Tongue (tissue), 2 donors: Measurements from ENCODE around the gene RBBP4. TPM values are rescaled to one million over a fixed set of nuclear protein-coding genes. Genes with fewer than 3 reads are reported as not detected.
"Not testable (repeated sequence)": the region's sequence is repeated elsewhere in the genome, so short reads cannot be mapped to it uniquely, and the experiment has no call there.

Experiments used
- DNase-seq: peaks from one replicate; pipeline ENCODE4 v3.0.0-alpha.2; 2015
- total RNA-seq: library from RNA; depleted of rRNA; stranded (reverse); fragments of >200 nt; gene quantifications from one replicate; pipeline ENCODE4 v1.2.3, GENCODE V29; 2014

RBBP4 gene
- total RNA-seq, 1 donor from 2014 or later: 147 TPM

DNA sequence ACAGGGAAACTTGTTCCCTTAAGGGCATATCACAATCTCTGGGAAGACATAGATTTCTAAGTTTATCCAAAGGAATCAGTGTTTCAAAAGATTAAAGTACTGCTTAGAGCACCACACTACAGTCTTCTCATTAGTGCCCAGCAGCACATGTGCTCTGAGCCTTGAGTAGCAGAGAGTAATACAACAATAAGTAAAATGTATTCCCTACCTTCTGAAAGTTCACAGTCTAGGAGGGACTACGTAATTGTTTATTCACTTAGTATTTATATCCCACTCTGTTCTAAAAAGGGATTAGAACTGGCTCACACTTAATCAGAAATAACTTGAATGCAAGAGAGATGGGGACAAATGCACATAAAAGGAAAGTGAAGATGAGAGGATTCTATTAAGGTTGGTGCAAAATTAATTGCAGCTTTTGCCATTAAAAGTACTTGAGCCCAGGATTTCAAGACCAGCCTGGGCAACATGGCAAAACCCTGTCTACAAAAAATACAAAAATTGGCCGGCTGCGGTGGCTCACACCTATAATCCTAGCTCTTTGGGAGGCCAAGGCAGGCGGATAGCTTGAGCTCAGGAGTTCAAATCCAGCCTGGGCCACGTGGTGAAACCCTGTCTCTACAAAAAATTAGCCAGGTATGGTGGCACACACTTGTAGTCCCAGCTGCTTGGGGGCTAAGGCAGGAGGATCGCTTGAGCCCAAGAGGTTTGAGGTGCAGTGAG is 42.6 kb downstream of the RBBP4 start:
- no peak for DNase-seq

DNA sequence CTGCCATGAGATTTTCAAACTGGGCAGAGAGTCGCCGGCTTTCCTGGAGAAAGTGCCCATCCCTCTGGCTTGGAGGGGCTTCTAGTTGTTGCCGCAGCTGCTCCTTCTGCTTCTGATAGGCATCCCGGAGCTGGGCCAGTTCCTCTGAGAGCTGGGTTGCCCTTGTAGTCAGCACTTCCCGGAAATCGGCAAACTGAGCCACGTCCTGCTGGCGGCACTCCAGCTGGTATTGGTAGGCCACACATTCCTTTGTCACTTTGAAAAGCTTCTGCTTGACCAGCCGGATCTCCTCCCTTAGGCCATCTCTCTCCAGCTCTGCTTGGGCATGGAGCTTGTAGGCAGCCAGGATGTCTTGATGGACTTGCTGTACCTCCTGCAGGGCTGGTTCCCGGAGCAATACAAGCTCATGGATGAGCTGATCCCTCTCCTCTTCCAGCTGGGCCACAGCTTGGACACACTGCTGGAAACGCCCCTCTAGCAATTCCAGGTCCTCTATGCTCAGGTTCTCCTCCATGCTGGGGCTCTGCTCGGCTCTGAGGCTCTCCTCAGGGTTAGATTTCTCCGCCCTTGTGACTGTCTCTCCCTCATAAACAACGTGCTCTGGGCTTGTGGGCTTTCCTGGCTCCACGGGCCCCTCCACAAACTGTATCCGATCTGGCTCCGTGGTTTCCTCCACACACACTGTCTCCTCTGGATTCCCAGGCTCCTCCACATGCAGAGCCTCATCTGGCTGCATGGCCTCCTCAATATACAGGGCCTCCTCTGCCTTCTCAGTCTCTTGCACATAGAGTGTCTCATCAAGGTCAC is 44.3 kb downstream of the RBBP4 start:
- no peak for DNase-seq

- DNase-seq: no peak
These were observed 45.0 kb downstream of the RBBP4 start for GRCh38 chr1:32696041-32696440.

GRCh38 chr1:32696996-32697395 is 46.0 kb downstream of the RBBP4 start:
- not testable (repeated sequence) for DNase-seq

DNA sequence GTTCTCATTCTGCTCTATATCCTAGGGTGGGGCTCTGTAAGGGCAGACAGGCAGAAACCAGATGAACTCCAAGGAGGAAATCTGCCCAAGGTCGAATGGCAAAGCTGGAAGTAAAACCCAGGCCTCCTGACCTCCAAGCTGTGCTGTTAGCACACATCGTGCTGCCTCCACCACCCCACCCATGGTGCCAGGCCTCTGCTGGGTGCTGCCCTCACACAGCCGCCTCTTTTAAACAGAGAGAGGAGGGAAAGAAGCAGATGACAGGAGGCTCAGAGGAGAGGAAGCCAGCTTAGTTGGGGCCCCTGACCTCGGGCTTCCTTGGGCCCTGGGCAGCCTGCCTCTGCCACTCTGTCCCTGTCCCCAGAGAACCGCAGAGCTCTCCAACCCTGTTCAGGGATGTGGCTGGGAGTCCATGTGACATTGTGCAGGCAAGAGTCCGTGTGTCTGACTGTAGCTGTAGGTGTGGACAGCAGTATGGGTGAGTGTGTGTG is 50.5 kb downstream of the RBBP4 start:
- peak; percentile 36 for DNase-seq

DNA sequence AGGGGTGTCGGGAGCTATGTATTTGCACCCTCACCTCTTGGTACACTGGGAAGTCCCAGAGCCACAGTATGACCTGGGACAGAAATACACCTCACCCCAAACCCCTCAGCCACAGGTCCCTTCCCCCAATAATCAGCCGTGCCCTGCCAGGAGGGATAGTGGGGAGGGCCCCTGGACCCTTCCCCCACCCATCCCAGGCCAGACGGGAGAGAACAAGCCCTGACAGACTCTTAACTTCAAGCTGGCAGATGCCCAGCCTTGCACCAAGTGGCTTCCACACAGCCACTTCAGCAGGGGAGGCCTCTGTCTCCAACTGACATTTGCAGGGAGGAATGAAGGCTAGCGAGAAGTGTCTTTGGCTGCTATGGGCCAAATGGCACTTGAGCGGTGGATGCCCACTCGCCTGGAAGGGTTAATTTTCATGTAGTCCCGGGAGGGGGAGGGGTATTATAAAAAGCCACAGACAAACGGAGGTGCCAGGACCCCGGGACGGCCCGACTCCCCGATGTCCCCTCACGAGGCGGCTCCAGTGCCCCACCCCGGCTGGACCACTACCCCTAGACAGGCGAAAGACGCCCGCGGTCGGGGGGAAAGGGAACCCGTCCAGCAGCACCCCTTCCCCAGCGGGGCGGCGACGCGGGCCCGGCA is 51.1 kb downstream of the RBBP4 start:
- DNase-seq: peak; percentile 76

- peak; percentile 93 for DNase-seq
These were observed 51.8 kb downstream of the RBBP4 start, which contains the start of gene SYNC for GRCh38 chr1:32702599-32703478. SYNC (minus strand) TSS chr1:32702770; CDS start chr1:32702660, 110 bp downstream.

DNA sequence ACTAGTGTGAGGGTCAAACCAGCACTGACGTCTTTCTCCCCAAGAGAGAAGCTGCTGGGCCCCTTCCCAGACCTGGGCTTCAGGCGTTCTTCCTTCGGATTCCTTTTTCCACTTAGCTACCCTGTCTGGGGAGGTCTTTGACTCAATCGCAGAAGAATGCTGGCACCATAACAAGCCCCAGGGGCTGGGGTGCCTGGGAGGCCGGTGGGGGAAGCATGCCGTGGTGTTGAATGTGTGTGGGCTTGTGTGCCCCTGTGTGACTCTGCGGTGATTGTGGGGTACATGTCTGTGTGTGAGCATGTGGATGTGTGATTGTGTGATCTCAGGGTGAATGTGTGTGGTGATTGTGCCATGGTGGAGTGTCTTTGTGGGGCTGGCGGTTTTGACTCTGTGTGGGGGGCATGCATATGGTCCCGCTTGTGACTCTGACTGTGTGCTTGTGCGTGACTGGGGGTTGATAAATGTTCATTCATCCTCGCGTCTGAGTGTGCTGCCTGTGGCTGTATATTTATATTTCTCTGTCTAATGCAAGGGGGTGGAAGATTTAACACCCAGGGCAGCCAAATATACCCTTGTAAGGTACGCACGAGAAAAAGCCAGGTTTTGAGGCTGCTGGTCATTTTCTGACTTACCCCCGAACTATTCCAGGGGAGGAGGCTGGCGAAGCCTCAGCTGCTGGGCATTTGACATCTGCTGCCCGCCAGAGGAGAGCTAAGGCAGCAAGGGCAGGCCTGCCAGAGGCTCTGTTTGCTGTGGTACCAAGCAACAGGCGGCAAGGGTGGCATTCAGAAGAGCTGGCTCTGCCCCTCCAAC is 52.7 kb downstream of the RBBP4 start:
- DNase-seq: peak; percentile 85

DNA sequence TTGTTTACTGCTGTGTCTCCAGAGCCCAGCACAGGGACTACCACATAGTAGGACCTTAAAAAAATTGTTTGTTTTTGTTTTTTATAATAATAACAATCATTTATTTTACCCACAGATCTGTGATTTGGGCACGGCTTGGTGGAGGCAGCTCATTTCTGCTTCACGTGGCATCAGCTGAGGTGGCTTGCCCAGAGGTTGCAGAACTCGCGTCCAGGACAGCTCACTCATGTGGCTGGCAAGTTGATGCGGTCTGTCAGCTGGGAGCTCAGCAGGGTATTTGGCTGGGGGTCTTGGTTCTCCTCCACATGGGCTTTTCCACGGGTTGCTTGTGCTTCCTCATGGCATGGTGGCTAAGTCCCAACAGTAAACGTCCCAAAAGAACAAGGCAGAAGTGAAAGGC is 54.5 kb downstream of the RBBP4 start:
- DNase-seq: no peak

DNA sequence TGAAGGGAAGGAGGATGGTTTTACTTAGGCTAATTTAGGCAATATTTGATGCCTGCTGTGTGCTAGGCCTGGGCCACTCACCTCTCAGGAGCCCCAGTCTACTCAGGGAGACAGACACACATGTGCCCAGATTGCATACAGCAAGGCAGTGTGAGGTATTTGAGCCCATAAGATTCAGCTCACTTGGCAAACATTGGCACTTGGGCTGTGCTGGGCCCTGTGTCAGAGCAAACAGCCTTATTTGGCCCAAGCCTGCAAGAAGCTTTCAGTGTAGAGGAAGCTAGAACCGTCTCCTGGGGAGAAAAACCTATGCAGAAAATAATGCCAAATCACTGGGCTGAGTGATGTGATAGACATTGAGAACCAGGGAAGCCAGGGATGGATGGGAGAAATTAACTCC is 55.5 kb downstream of the RBBP4 start:
- DNase-seq: no peak

DNA sequence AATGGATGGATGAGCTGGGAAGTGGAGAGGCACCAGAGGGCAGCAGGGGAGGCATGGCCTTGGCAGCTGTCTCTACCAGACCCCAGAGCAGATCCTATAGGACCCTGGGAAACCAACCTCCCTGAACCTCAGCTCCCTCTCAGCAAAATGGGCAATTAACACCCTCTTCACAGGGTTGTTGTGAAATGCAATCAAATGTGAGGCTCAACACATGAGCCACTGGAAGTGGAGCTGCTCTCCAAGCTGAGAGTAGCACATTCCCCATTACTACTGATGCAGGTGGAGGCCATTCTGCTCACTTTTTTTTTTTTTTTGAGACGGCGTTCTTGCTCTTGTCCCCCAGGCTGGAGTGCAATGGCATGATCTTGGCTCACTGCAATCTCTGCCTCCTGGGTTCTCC is 58.1 kb downstream of the RBBP4 start:
- no peak for DNase-seq

- no peak for DNase-seq
These were observed 58.5 kb downstream of the RBBP4 start for GRCh38 chr1:32709476-32709875.

DNA sequence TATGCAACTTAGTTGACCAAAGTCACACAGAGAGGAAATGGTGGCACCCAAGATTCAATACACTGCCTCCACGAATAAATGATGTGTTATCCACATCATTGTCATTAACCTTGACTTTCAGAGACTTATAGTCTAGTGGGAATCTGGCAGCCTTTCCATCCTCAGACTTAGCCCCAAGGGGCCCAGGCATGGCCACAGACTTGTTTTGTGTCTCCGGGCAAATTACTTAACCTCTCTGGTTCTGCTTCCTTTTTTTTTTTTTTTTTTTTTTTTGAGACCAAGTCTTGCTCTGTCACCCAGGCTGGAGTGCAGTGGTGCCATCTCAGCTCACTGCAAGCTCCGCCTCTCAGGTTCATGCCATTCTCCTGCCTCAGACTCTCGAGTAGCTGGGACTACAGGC is 60.2 kb downstream of the RBBP4 start:
- DNase-seq: not testable (repeated sequence)

DNA sequence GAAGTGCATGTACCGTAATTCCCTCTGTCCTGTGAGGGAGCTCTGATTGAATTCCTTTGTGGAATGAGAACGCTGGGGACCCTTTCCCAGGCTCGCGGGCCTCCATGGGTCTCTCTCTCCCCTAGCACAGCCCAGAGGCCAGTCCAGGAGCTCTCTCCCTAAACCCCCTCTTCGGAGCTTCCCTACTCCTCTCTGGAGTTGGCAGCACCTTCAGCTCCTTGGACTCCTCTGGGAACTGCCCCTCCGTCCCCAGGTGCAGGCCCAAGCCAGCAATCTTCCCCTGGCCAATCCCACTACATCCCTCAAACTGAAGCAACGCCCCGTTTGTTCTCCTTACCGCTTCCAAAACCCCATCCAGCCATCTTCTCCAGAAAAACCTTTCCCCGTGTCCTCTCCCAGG is 62.1 kb downstream of the RBBP4 start:
- DNase-seq: no peak

- DNase-seq: peak; percentile 24
These were observed 63.3 kb downstream of the RBBP4 start for GRCh38 chr1:32714277-32714676.

- no peak for DNase-seq
These were observed 64.9 kb downstream of the RBBP4 start for GRCh38 chr1:32715901-32716311.

- DNase-seq: peak; percentile 77
These were observed 65.5 kb downstream of the RBBP4 start for GRCh38 chr1:32716312-32717148.

GRCh38 chr1:32717503-32717902 is 66.5 kb downstream of the RBBP4 start:
- DNase-seq: no peak

DNA sequence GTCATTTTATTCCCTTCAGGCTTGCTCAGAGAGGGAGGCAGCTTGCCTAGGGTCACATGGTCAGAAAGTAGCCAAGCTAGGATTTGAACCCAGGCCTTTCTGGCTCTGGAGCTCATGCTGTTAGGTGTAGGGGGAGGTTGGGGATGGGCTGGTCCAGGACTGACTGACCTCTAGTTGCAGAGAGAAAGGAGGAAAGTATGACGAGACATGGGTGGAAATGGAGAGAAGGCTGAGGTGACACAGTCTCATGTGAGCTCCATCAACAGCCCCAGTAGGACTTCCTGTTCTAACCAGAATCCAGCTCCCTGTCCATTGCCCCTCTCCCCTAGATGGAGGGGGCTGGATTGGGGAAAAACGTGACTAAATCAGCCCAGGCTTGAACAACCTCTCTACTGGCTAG is 67.0 kb downstream of the RBBP4 start:
- no peak for DNase-seq

- no peak for DNase-seq
These were observed 67.5 kb downstream of the RBBP4 start for GRCh38 chr1:32718527-32718926.
